Measurements from ENCODE around the gene TNN. TPM values are rescaled to one million over a fixed set of nuclear protein-coding genes. Genes with fewer than 3 reads are reported as not detected.

The TNN gene
- total RNA-seq, 1 donor from 2014 or later: 0.18 TPM

GRCh38 chr1:175162955-175163354, 95.3 kb downstream of the TNN start:
- Histone ChIP-seq H3K27me3 (ENCODE audit: low read depth) (no peaks in the 10 kb centered on the region), H3K36me3 (peaks cover 90% of the 10 kb centered on the region), H3K4me1 (no peaks in the 10 kb centered on the region), H3K4me3 (no peak overlapping the region), H3K27ac (peak overlapping the region; percentile 6), H3K9me3 (no peaks in the 10 kb centered on the region)
- intact Hi-C loops (cut with DNase I): no loop called here
- TF ChIP-seq CTCF (IDR thresholded peaks at IDR 0.05): no peak
- DNase-seq: no peak
- no peak for ATAC-seq

- no peak for TF ChIP-seq CTCF (IDR thresholded peaks at IDR 0.05)
- intact Hi-C loops (cut with DNase I): no loop called here
- peaks cover 3% of the 10 kb centered on the region for H3K4me1 ChIP-seq
- H3K4me3 ChIP-seq: no peak overlapping the region
- H3K27ac ChIP-seq: peak overlapping the region; percentile 6
- DNase-seq: no peak
- H3K27me3 ChIP-seq (ENCODE audit: low read depth): no peaks in the 10 kb centered on the region
- H3K36me3 ChIP-seq: peaks cover 95% of the 10 kb centered on the region
- ATAC-seq: no peak
- H3K9me3 ChIP-seq: no peaks in the 10 kb centered on the region
Measured at GRCh38 chr1:175163702-175164101, 96.1 kb downstream of the TNN start.

GRCh38 chr1:175164751-175165150, 97.1 kb downstream of the TNN start:
- ATAC-seq (no peak), DNase-seq (no peak)
- Histone ChIP-seq H3K27me3 (ENCODE audit: low read depth) (no peaks in the 10 kb centered on the region), H3K27ac (no peak overlapping the region), H3K36me3 (peaks cover 92% of the 10 kb centered on the region), H3K4me1 (peaks cover 14% of the 10 kb centered on the region), H3K9me3 (no peaks in the 10 kb centered on the region), H3K4me3 (no peak overlapping the region)
- no peak for TF ChIP-seq CTCF (IDR thresholded peaks at IDR 0.05)
- intact Hi-C loops (cut with DNase I): no loop called here

GRCh38 chr1:175166746-175167145, 99.1 kb downstream of the TNN start:
- Histone ChIP-seq H3K27ac (no peak overlapping the region), H3K27me3 (ENCODE audit: low read depth) (no peaks in the 10 kb centered on the region), H3K9me3 (no peaks in the 10 kb centered on the region), H3K36me3 (peaks cover 80% of the 10 kb centered on the region), H3K4me1 (peaks cover 29% of the 10 kb centered on the region), H3K4me3 (no peak overlapping the region)
- no peak for TF ChIP-seq CTCF (IDR thresholded peaks at IDR 0.05)
- DNase-seq: no peak
- intact Hi-C loops (cut with DNase I): no loop called here
- ATAC-seq: no peak

GRCh38 chr1:175167861-175168260, 100.2 kb downstream of the TNN start:
- intact Hi-C loops (cut with DNase I): no loop called here
- no peak for DNase-seq
- Histone ChIP-seq H3K4me3 (no peak overlapping the region), H3K36me3 (peaks cover 74% of the 10 kb centered on the region), H3K27ac (no peak overlapping the region), H3K4me1 (peaks cover 29% of the 10 kb centered on the region), H3K9me3 (no peaks in the 10 kb centered on the region), H3K27me3 (ENCODE audit: low read depth) (no peaks in the 10 kb centered on the region)
- ATAC-seq: no peak
- TF ChIP-seq CTCF (IDR thresholded peaks at IDR 0.05): no peak

GRCh38 chr1:175168782-175169181, 101.1 kb downstream of the TNN start:
- peaks cover 30% of the 10 kb centered on the region for H3K4me1 ChIP-seq
- H3K4me3 ChIP-seq: no peak overlapping the region
- H3K9me3 ChIP-seq: no peaks in the 10 kb centered on the region
- no peak for TF ChIP-seq CTCF (IDR thresholded peaks at IDR 0.05)
- intact Hi-C loops (cut with DNase I): no loop called here
- DNase-seq (no peak), ATAC-seq (no peak)
- peak overlapping the region; percentile 7 for H3K27ac ChIP-seq
- no peaks in the 10 kb centered on the region for H3K27me3 ChIP-seq (ENCODE audit: low read depth)
- H3K36me3 ChIP-seq: peaks cover 72% of the 10 kb centered on the region

All from lower lobe of right lung (tissue), 2 donors.